Mesenchymal stem cell (in vitro differentiated cells and primary cell): ENCODE data around the gene IRAK4.

Source experiments
- DNase-seq: peaks from one replicate; pipeline ENCODE4 v3.0.0-alpha.2; 2013
- H2AFZ ChIP-seq: one replicate; pipeline ENCODE4 v1.6.1; 2013; ENCODE audit warnings: low read depth, mild to moderate bottlenecking, control low read depth, inconsistent platforms, low read length, moderate library complexity
- H2AK5ac ChIP-seq: 2 replicates; pipeline ENCODE4 v1.6.1; 2013; ENCODE audit warnings: low read length, moderate library complexity, mild to moderate bottlenecking, inconsistent platforms; ENCODE audit not compliant: severe bottlenecking
- H2BK120ac ChIP-seq: one replicate; pipeline ENCODE4 v1.6.1; 2013; ENCODE audit warnings: low read depth, mild to moderate bottlenecking, inconsistent platforms, low read length, moderate library complexity
- H2BK12ac ChIP-seq, 2 experiments: one replicate each; pipeline ENCODE4 v1.6.1; 2013; ENCODE audit warnings: inconsistent platforms in 2 of 2, low read length in 2 of 2, mild to moderate bottlenecking in 2 of 2, moderate library complexity in 2 of 2, control low read depth in 1 of 2
- H2BK15ac ChIP-seq: one replicate; pipeline ENCODE4 v1.6.1; 2013; ENCODE audit warnings: mild to moderate bottlenecking, low read depth, inconsistent platforms; ENCODE audit not compliant: poor library complexity, severe bottlenecking
- H2BK5ac ChIP-seq: 2 replicates; pipeline ENCODE4 v1.6.1; 2013; ENCODE audit warnings: low read depth, mild to moderate bottlenecking, low read length, control low read depth, inconsistent platforms; ENCODE audit not compliant: poor library complexity, severe bottlenecking
- H3K14ac ChIP-seq, 2 experiments: one replicate each; pipeline ENCODE4 v1.6.1; 2013; ENCODE audit warnings: inconsistent platforms in 2 of 2, low read length in 2 of 2, control low read depth in 1 of 2, mild to moderate bottlenecking in 1 of 2, moderate library complexity in 1 of 2
- H3K18ac ChIP-seq, 2 experiments: one replicate each; pipeline ENCODE4 v1.6.1; 2013; ENCODE audit warnings: inconsistent platforms in 2 of 2, low read length in 2 of 2, control low read depth in 1 of 2, low read depth in 1 of 2, mild to moderate bottlenecking in 1 of 2
- H3K23ac ChIP-seq, 2 experiments: one replicate each; pipeline ENCODE4 v1.6.1; 2013; ENCODE audit warnings: inconsistent platforms in 2 of 2, low read length in 2 of 2, mild to moderate bottlenecking in 2 of 2, moderate library complexity in 2 of 2, control low read depth in 1 of 2
- H3K27ac ChIP-seq: 2 replicates; pipeline ENCODE4 v1.5.1; 2013; ENCODE audit warnings: mild to moderate bottlenecking, moderate library complexity, low read length, control low read depth, inconsistent platforms; ENCODE audit not compliant: poor library complexity, severe bottlenecking
- H3K27me3 ChIP-seq, 2 experiments: 2 replicates each; pipeline versions ENCODE4 v1.6.1 to v1.7.0; 2013; ENCODE audit warnings: low read length in 2 of 2, mild to moderate bottlenecking in 2 of 2, moderate library complexity in 2 of 2, control low read depth in 1 of 2, inconsistent platforms in 1 of 2; ENCODE audit not compliant: control insufficient read depth in 1 of 2, insufficient read depth in 1 of 2
- H3K36me3 ChIP-seq, 2 experiments: 2 replicates each; pipeline versions ENCODE4 v1.6.1 to v1.7.0; 2013; ENCODE audit warnings: low read length in 2 of 2, control low read depth in 1 of 2, inconsistent platforms in 1 of 2, low read depth in 1 of 2, mild to moderate bottlenecking in 1 of 2; ENCODE audit not compliant: insufficient read depth in 2 of 2, control insufficient read depth in 1 of 2
- H3K4ac ChIP-seq, 2 experiments: one replicate each; pipeline ENCODE4 v1.6.1; 2013; ENCODE audit warnings: inconsistent platforms in 2 of 2, low read length in 2 of 2, mild to moderate bottlenecking in 2 of 2, moderate library complexity in 2 of 2, control low read depth in 1 of 2, low read depth in 1 of 2
- H3K4me1 ChIP-seq: 2 replicates; pipeline ENCODE4 v1.6.1; 2013; ENCODE audit warnings: low read depth, low read length, control low read depth; ENCODE audit not compliant: control insufficient read depth, insufficient read depth
- H3K4me2 ChIP-seq: 2 replicates; pipeline ENCODE4 v1.6.1; 2013; ENCODE audit warnings: low read length, mild to moderate bottlenecking, inconsistent platforms; ENCODE audit not compliant: poor library complexity, severe bottlenecking
- H3K4me3 ChIP-seq, 2 experiments: 2 replicates each; pipeline versions ENCODE4 v1.5.1 to v1.7.0; 2013; ENCODE audit warnings: low read length in 2 of 2, mild to moderate bottlenecking in 2 of 2, control low read depth in 1 of 2, low read depth in 1 of 2; ENCODE audit not compliant: insufficient read depth in 1 of 2
- H3K79me1 ChIP-seq: replicated peaks from 2 replicates; pipeline ENCODE4 v1.6.1; 2013; ENCODE audit warnings: mild to moderate bottlenecking, control low read depth, low read length, inconsistent platforms; ENCODE audit not compliant: poor library complexity, severe bottlenecking
- H3K9ac ChIP-seq: 2 replicates; pipeline ENCODE4 v1.7.0; 2013; ENCODE audit warnings: mild to moderate bottlenecking, low read length, moderate library complexity
- H3K9me3 ChIP-seq: 2 replicates; pipeline ENCODE4 v1.7.0; 2013; ENCODE audit warnings: mild to moderate bottlenecking, low read length; ENCODE audit not compliant: control insufficient read depth
- H4K8ac ChIP-seq: one replicate; pipeline ENCODE4 v1.6.1; 2013; ENCODE audit warnings: inconsistent platforms, mild to moderate bottlenecking, low read length, moderate library complexity
- H4K91ac ChIP-seq: one replicate; pipeline ENCODE4 v1.6.1; 2013; ENCODE audit warnings: mild to moderate bottlenecking, low read length, inconsistent platforms
- whole genome bisulfite sequencing: methylation state at CpG from one replicate; pipeline ENCODE4 v1.1.7; 2013; ENCODE audit warnings: mixed read lengths; 5-methylcytosine and 5-hydroxymethylcytosine counted together

The IRAK4 gene

GRCh38 chr12:43736927-43737440 is 21.8 kb upstream of the IRAK4 start:
- Histone ChIP-seq H3K18ac (no peak overlapping the region), H2BK15ac (no peak overlapping the region), H3K4me3 (no peak overlapping the region), H2AK5ac (no peak overlapping the region), H3K27ac (no peak overlapping the region), H4K8ac (no peak overlapping the region), H4K91ac (no peak overlapping the region), H2BK12ac (no peak overlapping the region), H3K9me3 (no peaks in the 10 kb centered on the region), H3K79me1 (no peaks in the 10 kb centered on the region), H3K36me3 (peaks cover 0 to 27% of the 10 kb centered on the region in 2 experiments), H3K27me3 (no peaks in the 10 kb centered on the region), H3K4me1 (no peaks in the 10 kb centered on the region), H3K23ac (no peak overlapping the region), H2AFZ (no peak overlapping the region), H3K4ac (no peak overlapping the region), H2BK5ac (no peak overlapping the region), H3K9ac (peak overlapping the region; percentile 61), H2BK120ac (no peak overlapping the region), H3K14ac (no peak overlapping the region), H3K4me2 (no peak overlapping the region)
- DNase-seq = no peak
- no CpG with 5 or more reads among the region's 3 CpGs for WGBS

GRCh38 chr12:43737646-43738045 is 21.1 kb upstream of the IRAK4 start:
- Histone ChIP-seq H2BK5ac (no peak overlapping the region), H3K27ac (no peak overlapping the region), H2AK5ac (no peak overlapping the region), H2BK15ac (no peak overlapping the region), H3K4me3 (no peak overlapping the region), H3K4me1 (no peaks in the 10 kb centered on the region), H3K9me3 (no peaks in the 10 kb centered on the region), H2AFZ (no peak overlapping the region), H3K36me3 (peaks cover 0 to 25% of the 10 kb centered on the region in 2 experiments), H2BK120ac (no peak overlapping the region), H2BK12ac (no peak overlapping the region), H3K79me1 (no peaks in the 10 kb centered on the region), H4K8ac (no peak overlapping the region), H3K23ac (no peak overlapping the region), H3K14ac (no peak overlapping the region), H3K4me2 (no peak overlapping the region), H3K9ac (peak overlapping the region; percentile 24), H3K18ac (no peak overlapping the region), H3K27me3 (no peaks in the 10 kb centered on the region), H3K4ac (no peak overlapping the region), H4K91ac (no peak overlapping the region)
- DNase-seq = peak; percentile 14
- 18% methylated on average over 1 of the region's 2 CpGs for WGBS

GRCh38 chr12:43740511-43741100 is 18.1 kb upstream of the IRAK4 start:
- Histone ChIP-seq H4K91ac (no peak overlapping the region), H3K9ac (peak overlapping the region; percentile 6), H3K36me3 (peaks cover 0 to 34% of the 10 kb centered on the region in 2 experiments), H3K23ac (no peak overlapping the region), H3K27me3 (no peaks in the 10 kb centered on the region), H4K8ac (no peak overlapping the region), H3K9me3 (peaks cover 18% of the 10 kb centered on the region), H2AK5ac (no peak overlapping the region), H3K79me1 (no peaks in the 10 kb centered on the region), H3K4me3 (peak overlapping the region in 1 of 2 experiments; percentile 48), H3K18ac (no peak overlapping the region), H2BK15ac (no peak overlapping the region), H3K27ac (no peak overlapping the region), H2BK5ac (no peak overlapping the region), H3K14ac (no peak overlapping the region), H3K4ac (no peak overlapping the region), H2BK12ac (no peak overlapping the region), H3K4me1 (no peaks in the 10 kb centered on the region), H3K4me2 (no peak overlapping the region), H2AFZ (no peak overlapping the region), H2BK120ac (no peak overlapping the region)
- DNase-seq = no peak
- 93% methylated on average over 2 of the region's 3 CpGs for WGBS

GRCh38 chr12:43742106-43742505 is 16.6 kb upstream of the IRAK4 start:
- no peak overlapping the region for H2BK120ac ChIP-seq
- H2BK12ac ChIP-seq = no peak overlapping the region
- no peak overlapping the region for H3K4me2 ChIP-seq
- H3K4me3 ChIP-seq = no peak overlapping the region
- no peak overlapping the region for H2AFZ ChIP-seq
- H3K79me1 ChIP-seq = no peaks in the 10 kb centered on the region
- H3K27ac ChIP-seq = peak overlapping the region; percentile 60
- H3K4ac ChIP-seq = no peak overlapping the region
- no peak overlapping the region for H3K18ac ChIP-seq
- H3K23ac ChIP-seq = no peak overlapping the region
- no peak overlapping the region for H2BK5ac ChIP-seq
- peak; percentile 76 for DNase-seq
- peak overlapping the region; percentile 59 for H3K9ac ChIP-seq
- no peak overlapping the region for H4K91ac ChIP-seq
- H3K27me3 ChIP-seq = no peaks in the 10 kb centered on the region
- H4K8ac ChIP-seq = no peak overlapping the region
- H3K14ac ChIP-seq = no peak overlapping the region
- H2AK5ac ChIP-seq = no peak overlapping the region
- peaks cover 24% of the 10 kb centered on the region for H3K9me3 ChIP-seq
- no peaks in the 10 kb centered on the region for H3K4me1 ChIP-seq
- H2BK15ac ChIP-seq = no peak overlapping the region
- H3K36me3 ChIP-seq = peaks cover 0 to 40% of the 10 kb centered on the region in 2 experiments
